ENCODE measurements around the gene MED20.

MED20 gene

DNA sequence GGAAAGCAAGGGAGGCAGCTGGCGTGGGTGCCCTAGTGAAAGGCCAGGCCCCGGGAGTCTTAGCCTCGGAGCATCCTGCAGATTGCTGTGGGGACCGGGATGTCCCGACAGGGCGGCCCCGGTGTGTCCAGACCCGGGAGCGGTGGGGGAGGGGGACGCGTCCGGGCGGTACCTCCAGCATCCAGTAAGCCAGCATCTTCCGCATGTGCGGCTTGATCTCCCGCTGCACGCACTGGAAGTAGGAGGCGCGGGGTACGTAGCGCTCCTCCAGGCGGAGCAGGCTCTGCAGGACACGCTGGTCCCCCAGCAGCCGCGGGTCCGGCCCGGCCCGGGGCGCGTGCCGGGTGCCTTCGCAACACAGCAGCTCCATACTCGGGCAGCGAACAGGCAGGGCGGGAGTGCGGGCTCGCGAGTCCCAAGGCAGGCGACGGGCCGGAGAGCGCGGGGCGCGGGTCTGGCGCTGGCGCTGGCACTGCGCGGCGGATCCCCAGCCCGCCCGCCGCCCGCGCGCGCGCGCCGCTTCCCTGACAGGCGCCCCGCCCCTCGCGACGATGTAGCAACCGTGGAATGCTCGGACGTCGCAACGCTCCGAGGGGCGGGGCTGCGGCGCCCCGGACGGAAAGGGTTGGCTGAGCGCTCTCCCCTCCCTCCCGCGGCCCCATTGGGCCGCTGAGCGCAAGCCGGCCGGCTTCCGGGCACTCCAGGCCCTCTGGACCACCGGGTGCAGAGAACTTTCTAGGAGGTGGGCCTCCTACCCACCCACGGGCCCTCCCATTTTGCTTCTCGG is 20.5 kb upstream of the MED20 start, which contains the start of gene CCND3:
TSS of gene CCND3 (minus strand) at position 529 of the 787 bp plus-strand sequence. CDS start at position 370, 159 bp downstream.
- DNase-seq (ENCODE audit: low read depth in 2 of 2) = peak; percentile 63 to 64

DNA sequence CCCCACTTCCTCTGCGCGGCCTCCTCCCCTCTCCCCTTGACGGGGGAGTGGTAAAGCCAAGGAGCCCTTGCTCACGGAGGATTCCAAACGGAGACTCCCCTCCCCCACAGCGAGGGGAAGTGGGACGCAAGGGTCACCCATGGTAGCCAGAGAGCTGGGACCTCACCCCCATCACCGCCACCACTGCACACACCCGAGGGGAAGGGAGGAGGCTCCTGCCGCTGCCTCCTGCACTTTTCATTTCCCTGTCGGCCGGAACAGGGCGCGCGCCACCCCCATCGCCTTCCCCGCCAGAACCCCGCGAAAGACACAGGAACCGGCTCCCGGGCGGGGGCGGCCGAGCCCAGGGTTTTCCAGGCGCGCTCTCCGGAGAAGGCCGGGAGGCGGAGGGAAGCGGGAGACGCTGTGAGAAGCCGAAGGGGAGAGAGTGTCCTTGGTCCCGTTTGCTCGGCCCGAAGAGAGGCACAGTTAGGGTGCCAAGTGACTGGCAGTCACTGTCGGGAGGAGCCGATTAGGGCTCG is 19.9 kb upstream of the MED20 start:
- peak in 1 of 2 donors; percentile 29 for DNase-seq (ENCODE audit: low read depth in 2 of 2)

DNA sequence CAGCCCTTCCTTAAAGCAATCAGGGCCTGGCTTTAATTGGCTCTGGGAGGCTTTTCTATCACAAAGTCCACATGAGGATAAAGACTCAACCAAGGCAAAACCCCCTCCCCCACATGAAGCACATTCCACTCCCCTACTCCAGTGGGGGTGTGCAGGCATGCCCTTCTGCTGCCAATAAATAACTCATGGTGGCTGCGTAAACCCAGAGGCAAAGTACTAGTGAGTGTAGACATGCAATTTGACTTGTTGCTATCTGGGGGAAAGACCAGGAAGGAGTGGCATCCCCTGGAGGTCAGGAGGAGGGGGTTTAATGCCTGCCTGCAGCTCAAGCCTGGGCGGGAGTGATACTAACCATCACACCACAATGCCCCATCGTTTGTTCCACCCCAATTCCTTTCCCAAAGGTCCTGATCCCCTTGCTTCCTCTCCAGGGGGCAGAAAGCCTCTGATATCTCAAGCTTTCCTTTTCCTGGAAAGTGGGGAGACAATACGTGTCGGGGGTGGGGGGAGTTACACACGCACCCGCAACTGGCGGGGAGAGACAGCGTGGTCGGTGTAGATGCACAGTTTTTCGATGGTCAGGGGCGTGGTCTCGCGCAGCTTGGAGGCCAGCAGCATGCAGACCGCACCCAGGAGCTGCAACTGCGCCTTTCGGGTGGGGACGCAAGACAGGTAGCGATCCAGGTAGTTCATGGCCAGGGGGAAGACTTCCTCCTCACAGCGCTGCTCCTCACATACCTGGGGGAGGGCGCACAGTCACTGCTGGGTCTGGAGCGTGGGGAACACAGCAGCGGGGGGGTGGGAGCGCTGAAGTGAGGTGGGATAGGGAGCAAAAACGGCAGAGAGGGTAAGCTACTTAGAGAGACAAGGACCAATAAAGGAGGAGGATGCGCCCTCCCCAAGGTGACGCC is 19.2 kb upstream of the MED20 start:
- no peak for DNase-seq (ENCODE audit: low read depth in 2 of 2)

DNA sequence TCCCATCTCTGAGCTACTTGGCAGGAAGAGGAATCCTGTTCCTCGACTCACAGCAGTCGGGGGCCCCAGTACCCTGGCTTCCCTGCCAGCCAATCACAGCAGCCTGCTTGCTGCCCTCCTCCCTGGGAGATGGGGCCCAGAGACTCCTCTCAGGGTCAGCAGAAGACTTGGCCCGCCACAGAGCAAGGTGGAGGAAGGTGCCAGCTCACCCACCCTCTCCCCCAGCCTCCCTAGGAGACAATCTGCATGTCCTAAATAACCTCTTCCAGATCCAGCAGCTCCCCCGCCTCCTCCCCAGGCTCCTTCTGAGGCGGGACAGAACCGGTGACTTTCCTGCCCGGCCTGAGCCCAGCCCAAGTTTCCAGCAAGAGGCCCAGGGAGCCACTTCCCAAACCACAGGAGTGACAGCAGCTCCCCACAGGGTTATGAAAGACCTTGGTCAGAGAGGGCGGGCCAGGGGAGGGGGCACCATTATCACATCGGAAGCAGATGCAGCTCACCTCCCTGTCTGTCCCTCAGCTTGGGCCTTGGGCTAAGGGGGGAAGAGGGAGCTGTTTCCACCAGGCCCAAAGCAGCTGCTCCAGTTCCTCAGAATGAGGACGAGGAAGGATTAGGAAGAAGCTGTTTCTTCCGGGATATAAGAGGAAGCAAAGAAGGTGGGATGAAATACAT is 18.4 kb upstream of the MED20 start:
- no peak for DNase-seq (ENCODE audit: low read depth in 2 of 2)

DNA sequence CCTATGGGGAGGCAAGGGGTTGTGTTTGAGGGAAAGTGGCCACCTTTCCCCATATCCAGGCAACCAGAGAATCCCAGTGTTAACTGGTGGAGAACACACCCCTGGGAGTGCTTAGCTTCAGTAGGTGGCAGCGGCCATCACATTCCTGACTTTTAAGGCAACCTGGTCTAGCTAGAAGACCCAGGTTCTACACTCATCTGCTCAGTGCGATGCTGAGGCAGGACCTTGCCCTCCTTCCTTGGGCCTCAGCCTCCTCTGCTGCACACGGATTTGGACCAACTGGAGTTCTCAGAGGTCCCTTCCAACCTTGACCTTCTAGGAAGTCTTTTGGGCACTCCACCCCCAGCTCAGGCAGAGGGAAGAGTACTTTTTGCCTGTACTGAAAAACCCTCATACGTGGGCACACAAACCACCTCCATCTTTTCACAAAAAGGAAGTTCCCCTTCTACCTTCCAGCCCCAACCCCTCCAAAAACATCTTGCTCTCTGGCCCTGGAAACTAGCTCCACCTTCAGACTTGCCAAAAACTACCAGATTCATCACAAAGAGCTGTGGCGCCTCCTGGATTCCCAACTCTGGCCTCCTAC is 17.7 kb upstream of the MED20 start:
- no peak for DNase-seq (ENCODE audit: low read depth in 2 of 2)

DNA sequence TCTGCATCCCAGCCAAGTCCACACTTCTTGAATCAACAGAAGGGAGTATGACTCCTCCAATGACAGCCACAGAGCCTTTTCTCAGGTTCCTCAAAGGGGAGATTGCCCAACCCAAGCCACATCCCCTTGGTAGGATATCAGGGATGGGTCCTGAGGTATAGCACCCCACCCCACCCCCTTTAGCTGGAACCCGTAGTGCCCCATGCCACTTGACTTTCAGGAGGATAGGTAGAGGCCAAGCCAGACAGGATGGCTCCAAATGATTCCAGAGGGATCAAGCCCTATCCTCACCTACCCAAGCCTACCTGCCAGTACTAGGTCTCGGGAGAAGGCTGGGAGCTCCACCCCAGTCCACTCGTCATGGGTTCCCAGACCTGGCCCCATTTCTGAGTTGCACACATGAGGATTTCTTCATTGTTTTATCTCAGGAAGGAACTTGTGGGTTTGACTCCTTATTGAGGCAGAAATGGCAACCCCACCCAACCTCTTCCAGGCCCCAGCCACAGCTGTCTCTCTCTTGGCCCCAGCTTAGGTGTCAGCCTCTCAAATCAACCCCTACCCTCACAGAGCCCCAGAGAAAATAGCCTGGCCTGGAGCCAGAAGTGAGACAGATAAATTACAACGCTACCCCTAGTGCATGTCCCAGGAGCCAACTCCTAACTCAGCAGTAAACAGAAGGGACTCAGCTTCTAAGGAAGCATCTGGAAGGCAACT is 17.1 kb upstream of the MED20 start:
- DNase-seq (ENCODE audit: low read depth in 2 of 2) = no peak

DNA sequence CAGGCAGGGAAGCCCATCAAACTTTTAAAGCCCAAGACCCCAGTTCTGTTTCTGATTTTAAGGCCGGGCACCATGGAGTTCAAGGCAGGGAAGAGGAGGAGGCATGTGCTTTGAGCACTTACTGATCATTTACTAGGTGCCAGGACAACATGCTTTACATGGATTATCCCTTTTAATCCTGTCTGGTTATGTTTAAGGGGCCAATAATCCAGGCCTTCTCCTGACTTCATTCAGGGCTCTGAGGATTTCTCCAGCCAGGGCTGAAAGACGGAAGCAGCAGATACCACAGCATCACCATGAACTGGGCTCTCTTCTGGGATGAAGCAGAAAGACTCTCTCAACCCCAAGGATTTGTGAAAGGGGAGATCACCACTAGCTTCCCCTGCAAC is 16.5 kb upstream of the MED20 start:
- no peak for DNase-seq (ENCODE audit: low read depth in 2 of 2)

DNA sequence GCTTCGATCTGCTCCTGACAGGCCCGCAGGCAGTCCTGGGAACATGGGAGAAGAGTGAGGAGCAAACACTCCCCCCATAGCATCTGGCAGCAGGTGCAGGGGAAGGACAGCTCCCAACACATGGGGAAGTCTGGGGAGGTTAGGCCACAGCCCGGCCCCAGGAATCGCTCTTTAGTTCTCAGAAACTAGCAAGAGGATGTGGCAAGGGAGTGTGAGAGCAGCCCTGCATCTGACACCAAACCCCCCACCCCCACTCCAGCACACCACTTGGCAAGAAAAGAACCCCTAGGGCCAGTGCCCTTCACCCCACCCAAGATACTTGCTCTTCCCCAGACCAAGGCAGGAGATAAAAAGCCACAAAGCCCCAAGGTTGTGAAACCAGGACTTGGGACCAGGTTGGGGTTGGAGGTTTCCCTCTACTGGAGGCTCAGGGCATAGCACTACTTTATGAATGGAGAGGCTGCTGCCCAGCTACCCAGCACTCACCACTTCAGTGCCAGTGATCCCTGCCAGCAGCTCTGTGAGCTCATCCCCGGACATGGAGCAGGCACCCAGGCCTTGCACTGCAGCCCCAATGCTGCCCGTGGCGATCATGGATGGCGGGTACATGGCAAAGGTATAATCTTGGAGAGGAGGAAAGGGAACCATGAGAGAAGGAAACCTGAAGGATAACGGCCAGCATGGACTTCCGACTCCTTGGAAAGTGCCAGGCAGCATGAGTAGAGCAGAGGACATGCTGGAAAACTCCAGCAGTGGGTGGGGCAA is 15.3 kb upstream of the MED20 start:
- peak; percentile 45 to 53 for DNase-seq (ENCODE audit: low read depth in 2 of 2)

DNA sequence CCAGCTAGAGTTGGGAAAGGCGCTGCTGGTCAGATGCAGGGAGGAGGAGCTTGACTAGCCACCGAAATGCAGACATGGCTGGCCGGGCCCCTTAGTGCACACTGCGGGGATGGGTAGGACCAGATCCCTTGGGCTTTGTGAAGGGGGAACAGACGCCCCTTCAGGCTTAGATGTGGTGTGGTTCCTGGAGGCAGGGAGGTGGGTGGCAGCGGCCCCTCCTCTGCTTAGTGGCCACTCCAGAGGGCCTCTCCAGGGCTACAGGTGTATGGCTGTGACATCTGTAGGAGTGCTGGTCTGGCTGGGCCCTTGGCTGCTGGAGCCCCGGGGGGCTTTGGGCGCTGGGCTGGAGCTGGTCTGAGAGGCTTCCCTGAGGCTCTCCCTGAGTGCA is 14.7 kb upstream of the MED20 start:
- no peak for DNase-seq (ENCODE audit: low read depth in 2 of 2)

DNA sequence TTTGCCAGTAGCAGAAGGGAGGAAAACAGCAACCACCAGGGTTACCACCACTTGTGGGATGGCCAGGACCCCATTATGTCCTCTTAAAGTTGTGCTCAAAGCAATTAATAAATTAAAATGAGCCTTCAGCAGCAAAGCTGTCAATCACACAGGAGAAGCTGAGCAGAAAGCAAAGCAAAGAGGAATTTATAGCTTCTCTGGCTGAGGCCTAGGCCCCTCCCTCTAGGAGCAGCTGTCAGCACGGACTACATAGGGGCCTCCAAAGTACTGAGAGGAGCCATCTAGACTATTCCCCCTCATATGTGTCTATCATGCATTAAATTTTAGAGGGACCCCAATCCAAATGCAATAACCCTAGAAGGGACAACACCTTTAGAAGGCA is 14.2 kb upstream of the MED20 start:
- DNase-seq (ENCODE audit: low read depth in 2 of 2) = no peak

DNA sequence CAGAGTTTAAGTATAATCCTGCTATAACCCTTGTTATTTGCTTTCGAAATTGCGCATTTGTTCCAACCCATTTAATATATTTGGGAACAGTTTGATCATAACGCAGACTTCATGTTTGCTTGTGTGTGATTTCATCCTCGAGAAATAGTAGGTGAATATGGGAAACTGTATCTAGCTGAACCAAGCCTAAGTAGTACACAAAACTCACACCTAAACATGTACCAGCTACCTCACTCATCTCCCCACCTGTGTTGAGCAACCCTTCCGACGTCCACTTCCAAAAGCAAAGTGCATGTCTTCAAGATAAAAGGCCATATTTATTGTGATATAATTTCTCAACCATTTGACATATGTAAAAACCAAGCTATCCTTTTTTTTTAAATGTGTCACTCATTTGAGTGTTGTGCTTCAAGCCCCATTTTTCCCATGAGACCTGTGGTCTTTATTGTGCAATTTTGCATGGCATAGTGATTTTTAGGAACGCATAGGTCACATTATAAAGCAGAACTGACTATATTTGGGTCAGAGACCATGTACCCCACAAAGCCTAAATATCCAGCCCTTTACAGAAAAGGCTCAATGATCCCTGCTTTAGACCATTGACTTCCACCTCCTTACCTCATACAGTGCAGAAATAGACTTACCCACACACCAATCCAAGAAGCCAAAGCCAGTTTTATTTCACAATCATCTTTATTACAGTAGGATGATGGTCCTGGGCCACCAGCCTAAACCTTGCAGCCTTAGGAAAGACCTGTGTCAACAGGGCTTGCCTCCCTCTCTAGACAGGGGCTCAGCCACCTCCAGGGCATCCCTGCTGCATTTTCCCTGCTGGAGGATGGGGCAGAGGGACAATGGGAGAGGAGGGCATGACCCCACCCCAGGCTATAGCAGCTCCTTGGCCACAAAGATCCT is 13.6 kb upstream of the MED20 start:
- no peak for DNase-seq (ENCODE audit: low read depth in 2 of 2)

DNA sequence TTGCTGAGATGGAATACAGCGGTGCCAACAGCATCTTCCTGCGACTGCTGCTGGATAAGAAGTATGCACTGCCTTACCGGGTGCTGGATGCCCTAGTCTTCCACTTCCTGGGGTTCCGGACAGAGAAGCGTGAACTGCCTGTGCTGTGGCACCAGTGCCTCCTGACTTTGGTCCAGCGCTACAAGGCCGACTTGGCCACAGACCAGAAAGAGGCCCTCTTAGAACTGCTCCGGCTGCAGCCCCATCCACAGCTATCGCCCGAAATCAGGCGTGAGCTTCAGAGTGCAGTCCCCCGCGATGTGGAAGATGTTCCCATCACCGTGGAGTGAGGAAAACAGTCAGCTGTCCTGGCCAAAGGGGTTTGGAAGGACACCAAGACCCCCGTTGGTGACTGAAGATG is 11.4 kb upstream of the MED20 start:
- DNase-seq (ENCODE audit: low read depth in 2 of 2) = no peak

DNA sequence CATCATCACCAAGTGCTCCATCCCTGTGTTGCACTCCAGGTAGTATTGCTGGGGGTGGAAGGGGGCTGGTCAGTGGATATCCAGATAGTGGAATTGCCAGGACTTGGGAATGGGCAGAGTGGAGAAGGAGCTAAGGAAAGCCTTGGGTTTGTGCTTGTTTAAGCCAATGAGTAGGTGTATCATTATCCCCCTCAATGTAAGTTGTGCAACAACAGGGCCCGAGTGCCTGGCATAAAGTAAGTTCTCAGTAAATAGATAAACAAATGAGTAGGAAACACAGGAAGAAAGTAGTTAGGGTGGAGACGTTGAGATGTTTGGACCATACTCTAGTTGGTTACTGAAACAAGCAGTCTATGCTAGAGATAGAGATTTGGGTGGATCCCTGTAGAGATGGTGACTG is 10.9 kb upstream of the MED20 start:
- no peak for DNase-seq (ENCODE audit: low read depth in 2 of 2)

DNA sequence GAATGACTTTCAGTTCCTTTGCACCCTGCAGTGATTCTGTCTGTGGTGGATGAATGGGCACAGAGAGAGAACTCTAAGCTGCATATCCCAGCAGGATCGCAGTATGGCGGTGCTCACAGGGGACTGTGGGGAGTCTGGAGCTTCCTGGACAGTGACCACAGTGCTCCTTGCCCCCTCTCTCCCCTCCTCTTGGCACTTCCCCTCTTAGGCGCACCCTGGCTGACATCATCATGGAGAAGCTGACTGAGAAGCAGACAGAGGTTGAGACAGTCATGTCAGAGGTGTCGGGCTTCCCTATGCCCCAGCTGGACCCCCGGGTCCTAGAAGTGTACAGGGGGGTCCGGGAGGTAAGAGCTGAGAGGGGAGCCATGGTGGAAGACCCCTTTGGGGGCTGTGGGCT is 9.0 kb upstream of the MED20 start:
- no peak for DNase-seq (ENCODE audit: low read depth in 2 of 2)

DNA sequence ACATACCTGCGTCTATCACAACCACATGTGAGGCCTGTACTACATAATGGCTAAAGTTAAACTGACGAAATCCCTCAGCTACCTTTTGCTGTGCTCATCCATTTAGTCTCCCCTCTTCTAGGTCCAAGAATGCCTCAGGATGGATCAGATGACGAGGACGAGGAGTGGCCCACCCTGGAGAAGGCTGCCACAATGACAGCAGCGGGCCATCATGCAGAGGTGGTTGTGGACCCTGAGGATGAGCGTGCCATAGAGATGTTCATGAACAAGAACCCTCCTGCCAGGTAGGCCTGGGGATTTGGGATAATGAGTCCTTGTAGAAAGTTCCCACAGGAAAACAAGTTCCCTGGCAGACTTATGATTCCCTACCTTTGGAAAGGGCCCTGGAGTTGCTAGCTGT is 6.3 kb upstream of the MED20 start:
- no peak for DNase-seq (ENCODE audit: low read depth in 2 of 2)

DNA sequence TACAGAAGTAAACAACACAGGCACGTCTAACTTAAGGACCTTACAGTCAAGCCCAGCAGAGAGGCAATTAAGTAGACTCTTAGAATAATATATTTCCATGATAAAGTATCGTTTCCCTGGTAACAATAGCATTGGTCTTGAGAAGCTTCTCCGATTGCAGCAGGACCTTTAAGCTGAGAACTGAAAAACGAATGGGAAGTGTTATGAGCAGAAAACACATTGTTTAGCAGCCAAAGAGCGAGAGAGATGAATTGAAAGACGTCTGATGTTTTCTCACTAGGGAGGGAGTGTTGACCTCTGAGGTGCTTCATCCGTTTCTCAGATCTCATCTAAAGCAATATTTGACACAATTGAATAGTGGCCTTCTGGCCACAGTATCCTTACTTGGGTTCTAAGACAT is 1.2 kb upstream of the MED20 start:
- DNase-seq (ENCODE audit: low read depth in 2 of 2) = no peak

DNA sequence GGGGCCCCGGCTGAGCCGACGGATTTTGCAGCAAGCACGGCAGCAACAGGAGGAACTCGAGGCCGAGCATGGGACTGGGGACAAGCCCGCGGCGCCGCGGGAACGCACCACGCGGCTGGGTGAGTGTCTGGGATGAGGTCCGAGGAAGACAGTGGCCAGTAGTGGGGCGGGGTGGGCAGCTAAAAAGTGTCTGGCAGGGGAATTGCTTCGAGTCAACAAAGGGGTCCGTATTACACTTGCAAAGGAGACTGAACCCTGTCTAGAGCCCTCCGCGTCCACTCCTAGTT is 716 bp upstream of the MED20 start:
- no peak for DNase-seq (ENCODE audit: low read depth in 2 of 2)

DNA sequence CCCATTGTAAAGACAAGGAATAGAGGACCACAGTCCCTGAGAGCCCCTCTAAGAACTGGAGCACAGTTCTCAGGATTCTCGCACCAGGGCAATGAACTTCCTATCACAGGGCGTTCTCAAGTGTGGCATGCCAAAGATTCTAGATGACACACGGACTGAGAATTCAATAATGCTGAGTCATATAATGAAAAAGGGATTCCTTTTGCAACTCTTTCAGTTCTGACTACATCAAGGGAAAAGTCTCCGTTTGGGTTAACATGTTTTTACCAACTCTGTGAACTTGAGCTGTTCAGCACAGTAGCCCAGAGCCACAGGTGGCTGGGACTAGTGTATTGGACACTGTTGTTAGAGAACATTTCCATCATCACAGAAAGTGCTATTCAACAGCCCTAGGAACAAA is 3.4 kb downstream of the MED20 start:
- no peak for DNase-seq (ENCODE audit: low read depth in 2 of 2)

DNA sequence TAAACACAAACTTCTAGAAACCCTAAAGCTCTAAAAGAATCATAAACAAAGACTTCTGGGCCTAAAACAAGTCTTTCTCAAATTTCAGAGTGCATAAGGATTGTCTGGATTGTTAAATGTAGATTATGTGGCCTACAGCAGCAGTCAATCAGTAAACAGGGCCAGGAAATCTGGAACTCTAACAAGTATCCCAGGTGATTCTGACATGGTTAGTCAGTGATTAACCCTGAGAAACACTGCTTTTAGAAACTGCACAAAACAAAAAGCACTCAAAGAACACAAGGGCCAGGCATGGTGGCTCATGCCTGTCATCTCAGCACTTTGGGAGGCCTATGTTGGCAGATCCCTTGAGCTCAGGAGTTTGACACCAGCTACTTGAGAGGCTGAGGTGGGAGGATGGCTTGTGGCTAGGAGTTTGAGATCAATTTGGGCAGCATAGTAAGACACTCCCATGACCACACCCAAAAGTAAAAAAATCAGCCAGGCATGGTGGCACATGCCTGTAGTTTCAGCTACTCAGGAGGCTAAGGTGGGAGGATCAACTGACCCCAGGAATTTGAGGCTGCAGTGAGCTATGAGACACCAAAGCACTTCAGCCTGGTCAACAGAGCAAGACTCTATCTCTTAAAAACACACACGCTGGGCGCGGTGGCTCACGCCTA is 5.9 kb downstream of the MED20 start:
- no peak for DNase-seq (ENCODE audit: low read depth in 2 of 2)
